Measurements from ENCODE around the gene BRS3. TPM values are rescaled to one million over a fixed set of nuclear protein-coding genes. Genes with fewer than 3 reads are reported as not detected.

Gene BRS3
- total RNA-seq, 1 donor, result not detected

GRCh38 chrX:136540226-136540625, 52.5 kb downstream of the BRS3 start:
- DNase-seq (ENCODE audit: insufficient read length, low spot score, missing footprints), result no peak
- H3K4me1 ChIP-seq (ENCODE audit: insufficient read depth, low read length), result no peaks in the 10 kb centered on the region
- peaks cover 6% of the 10 kb centered on the region for H3K27me3 ChIP-seq (ENCODE audit: insufficient read depth, low read length)
- no peak overlapping the region for H3K4me2 ChIP-seq (ENCODE audit: insufficient read depth, low read length)
- no peak overlapping the region for H3K27ac ChIP-seq (ENCODE audit: low read depth, low read length)
- H3K36me3 ChIP-seq (ENCODE audit: insufficient read depth, low read length), result no peaks in the 10 kb centered on the region
- no peaks in the 10 kb centered on the region for H4K20me1 ChIP-seq (ENCODE audit: insufficient read depth, low read length)
- no peak overlapping the region for H2AFZ ChIP-seq (ENCODE audit: low read length)
- no peaks in the 10 kb centered on the region for H3K79me2 ChIP-seq (ENCODE audit: insufficient read depth, low read length)
- H3K9me3 ChIP-seq (ENCODE audit: low read depth, low read length), result no peaks in the 10 kb centered on the region
- H3K4me3 ChIP-seq (ENCODE audit: insufficient read depth, low read length), result no peak overlapping the region
- TF ChIP-seq CTCF (IDR thresholded peaks at IDR 0.05; ENCODE audit: extremely low read depth, low read depth, low read length), result no peak

GRCh38 chrX:136541294-136541693, 53.5 kb downstream of the BRS3 start:
- Histone ChIP-seq H3K79me2 (ENCODE audit: insufficient read depth, low read length) (no peaks in the 10 kb centered on the region), H3K36me3 (ENCODE audit: insufficient read depth, low read length) (no peaks in the 10 kb centered on the region), H3K4me2 (ENCODE audit: insufficient read depth, low read length) (no peak overlapping the region), H3K9me3 (ENCODE audit: low read depth, low read length) (no peaks in the 10 kb centered on the region), H3K27ac (ENCODE audit: low read depth, low read length) (no peak overlapping the region), H4K20me1 (ENCODE audit: insufficient read depth, low read length) (no peaks in the 10 kb centered on the region), H3K4me3 (ENCODE audit: insufficient read depth, low read length) (no peak overlapping the region), H2AFZ (ENCODE audit: low read length) (no peak overlapping the region), H3K27me3 (ENCODE audit: insufficient read depth, low read length) (peaks cover 4% of the 10 kb centered on the region), H3K4me1 (ENCODE audit: insufficient read depth, low read length) (no peaks in the 10 kb centered on the region)
- DNase-seq (ENCODE audit: insufficient read length, low spot score, missing footprints), result no peak
- no peak for TF ChIP-seq CTCF (IDR thresholded peaks at IDR 0.05; ENCODE audit: extremely low read depth, low read depth, low read length)

GRCh38 chrX:136542281-136542680, 54.5 kb downstream of the BRS3 start:
- no peak overlapping the region for H3K27ac ChIP-seq (ENCODE audit: low read depth, low read length)
- H3K4me3 ChIP-seq (ENCODE audit: insufficient read depth, low read length), result no peak overlapping the region
- no peak overlapping the region for H2AFZ ChIP-seq (ENCODE audit: low read length)
- H3K36me3 ChIP-seq (ENCODE audit: insufficient read depth, low read length), result no peaks in the 10 kb centered on the region
- no peak for DNase-seq (ENCODE audit: insufficient read length, low spot score, missing footprints)
- no peaks in the 10 kb centered on the region for H3K9me3 ChIP-seq (ENCODE audit: low read depth, low read length)
- TF ChIP-seq CTCF (IDR thresholded peaks at IDR 0.05; ENCODE audit: extremely low read depth, low read depth, low read length), result no peak
- peaks cover 4% of the 10 kb centered on the region for H3K27me3 ChIP-seq (ENCODE audit: insufficient read depth, low read length)
- H3K79me2 ChIP-seq (ENCODE audit: insufficient read depth, low read length), result no peaks in the 10 kb centered on the region
- H4K20me1 ChIP-seq (ENCODE audit: insufficient read depth, low read length), result no peaks in the 10 kb centered on the region
- H3K4me2 ChIP-seq (ENCODE audit: insufficient read depth, low read length), result no peak overlapping the region
- no peaks in the 10 kb centered on the region for H3K4me1 ChIP-seq (ENCODE audit: insufficient read depth, low read length)

Other genes with a start within 250 kb of the BRS3 start
- 19.2 and 23.6 TPM in 2 replicates for gene MAP7D3, start 236.5 kb upstream of the BRS3 start, total RNA-seq
- not detected in 2 replicates for gene ADGRG4, start 187.0 kb upstream of the BRS3 start, total RNA-seq
- gene HTATSF1, start 9.6 kb downstream of the BRS3 start, total RNA-seq, result 25.3 and 26.1 TPM in 2 replicates
- gene VGLL1, start 44.3 kb downstream of the BRS3 start, total RNA-seq, result not detected in 2 replicates
- gene CD40LG, start 160.2 kb downstream of the BRS3 start, total RNA-seq, result not detected in 2 replicates